ENCODE data around the gene TAS2R41. TPM values are rescaled to one million over a fixed set of nuclear protein-coding genes. Genes with fewer than 3 reads are reported as not detected.
A peak's percentile ranks its signal among the peaks of the same experiment; 100 is the strongest.
"Not testable (repeated sequence)": the region's sequence is repeated elsewhere in the genome, so short reads cannot be mapped to it uniquely, and the experiment has no call there.

The TAS2R41 gene
- total RNA-seq, 1 donor from 2014 or later, result not detected

GRCh38 chr7:143462045-143462444 is 15.6 kb upstream of the TAS2R41 start:
- Mint-ChIP-seq H3K4me3 (no peak overlapping the region), H3K27me3 (peaks cover 2% of the 10 kb centered on the region), H3K27ac (no peak overlapping the region), H3K4me1 (ENCODE audit: unreplicated experiment) (no peaks in the 10 kb centered on the region), H3K36me3 (no peaks in the 10 kb centered on the region), H3K9me3 (peaks cover 4% of the 10 kb centered on the region)
- no peak for DNase-seq (ENCODE audit: extremely low spot score, unreplicated experiment)
- TF ChIP-seq CTCF (conservative IDR thresholded peaks at IDR 0.05), result no peak

- Mint-ChIP-seq H3K27ac (no peak overlapping the region), H3K9me3 (peaks cover 4% of the 10 kb centered on the region), H3K27me3 (no peaks in the 10 kb centered on the region), H3K36me3 (no peaks in the 10 kb centered on the region), H3K4me1 (ENCODE audit: unreplicated experiment) (no peaks in the 10 kb centered on the region), H3K4me3 (no peak overlapping the region)
- TF ChIP-seq CTCF (conservative IDR thresholded peaks at IDR 0.05), result no peak
- no peak for DNase-seq (ENCODE audit: extremely low spot score, unreplicated experiment)
Observed at GRCh38 chr7:143463556-143463955, 14.1 kb upstream of the TAS2R41 start.

GRCh38 chr7:143463957-143464356 is 13.7 kb upstream of the TAS2R41 start:
- DNase-seq (ENCODE audit: extremely low spot score, unreplicated experiment), result no peak
- no peak for TF ChIP-seq CTCF (conservative IDR thresholded peaks at IDR 0.05)
- Mint-ChIP-seq H3K27me3 (no peaks in the 10 kb centered on the region), H3K4me3 (no peak overlapping the region), H3K27ac (no peak overlapping the region), H3K36me3 (no peaks in the 10 kb centered on the region), H3K4me1 (ENCODE audit: unreplicated experiment) (no peaks in the 10 kb centered on the region), H3K9me3 (peaks cover 4% of the 10 kb centered on the region)

GRCh38 chr7:143467724-143468123 is 9.9 kb upstream of the TAS2R41 start:
- peak overlapping the region; percentile 19 for H3K27ac Mint-ChIP-seq
- H3K27me3 Mint-ChIP-seq, result no peaks in the 10 kb centered on the region
- H3K4me3 Mint-ChIP-seq, result peak overlapping the region; percentile 6
- TF ChIP-seq CTCF (conservative IDR thresholded peaks at IDR 0.05), result no peak
- DNase-seq (ENCODE audit: extremely low spot score, unreplicated experiment), result no peak
- no peaks in the 10 kb centered on the region for H3K4me1 Mint-ChIP-seq (ENCODE audit: unreplicated experiment)
- peaks cover 3% of the 10 kb centered on the region for H3K36me3 Mint-ChIP-seq
- H3K9me3 Mint-ChIP-seq, result no peaks in the 10 kb centered on the region

- Mint-ChIP-seq H3K4me3 (peak overlapping the region; percentile 75), H3K27ac (peak overlapping the region; percentile 95)
- DNase-seq (ENCODE audit: extremely low spot score, unreplicated experiment); H3K27me3 Mint-ChIP-seq; H3K9me3 Mint-ChIP-seq; H3K4me1 Mint-ChIP-seq (ENCODE audit: unreplicated experiment); H3K36me3 Mint-ChIP-seq: not testable (repeated sequence)
Observed at GRCh38 chr7:143472071-143472689, 5.5 kb upstream of the TAS2R41 start.

- Mint-ChIP-seq H3K4me1 (ENCODE audit: unreplicated experiment) (no peaks in the 10 kb centered on the region), H3K4me3 (no peak overlapping the region), H3K36me3 (no peaks in the 10 kb centered on the region), H3K27ac (no peak overlapping the region), H3K27me3 (no peaks in the 10 kb centered on the region), H3K9me3 (peaks cover 7% of the 10 kb centered on the region)
- no peak for TF ChIP-seq CTCF (conservative IDR thresholded peaks at IDR 0.05)
- DNase-seq (ENCODE audit: extremely low spot score, unreplicated experiment), result no peak
Observed at GRCh38 chr7:143479055-143479766, 1.5 kb downstream of the TAS2R41 start.
